Activated CD4-positive, alpha-beta T cell treated with anti-CD3 and anti-CD28 coated beads, Interleukin-10, Interleukin-2, amounts not matched to agents 100 ng/mL and 50 ng/mL, durations not matched to agents 16 hours and 8 hours (primary cell): ENCODE measurements around the gene RECK.
"Not testable (repeated sequence)": the region's sequence is repeated elsewhere in the genome, so short reads cannot be mapped to it uniquely, and the experiment has no call there.

Source experiments
- DNase-seq: peaks from one replicate; pipeline ENCODE4 v3.0.0-alpha.2; 2020

The RECK gene

DNA sequence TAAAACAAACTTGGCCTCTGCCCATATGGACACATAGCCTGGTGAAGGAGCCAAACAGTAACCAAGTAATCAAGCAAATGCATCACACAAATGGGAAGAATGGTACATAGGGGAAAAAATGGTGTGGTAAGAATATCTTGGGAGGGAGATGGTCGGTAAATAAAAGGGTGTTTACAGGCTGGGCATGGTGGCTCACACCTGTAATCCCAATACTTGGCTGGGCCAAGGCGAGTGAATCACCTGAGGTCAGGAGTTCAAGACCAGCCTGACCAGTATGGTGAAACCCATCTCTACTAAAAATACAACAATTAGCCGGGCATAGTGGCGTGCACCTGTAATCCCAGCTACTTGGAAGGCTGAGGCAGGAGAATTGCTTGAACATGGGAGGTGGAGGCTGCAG is 122.8 kb downstream of the RECK start:
- not testable (repeated sequence) for DNase-seq

DNA sequence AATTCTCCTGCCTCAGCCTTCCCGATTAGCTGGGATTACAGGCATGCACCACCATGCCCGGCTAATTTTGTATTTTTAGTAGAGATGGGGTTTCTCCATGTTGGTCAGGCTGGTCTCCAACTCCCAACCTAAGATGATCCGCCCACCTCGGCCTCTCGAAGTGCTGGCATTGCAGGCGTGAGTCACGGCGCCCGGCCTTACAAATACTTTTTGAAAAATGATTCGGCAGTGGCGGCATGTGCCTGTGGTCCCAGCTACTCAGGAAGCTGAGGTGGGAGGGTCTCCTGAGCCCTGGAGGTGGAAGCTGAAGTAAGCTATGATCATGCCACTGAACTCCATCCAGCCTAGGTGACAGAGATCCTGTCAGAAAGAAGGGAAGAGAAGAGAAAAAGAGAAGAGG is 123.4 kb downstream of the RECK start:
- not testable (repeated sequence) for DNase-seq

DNA sequence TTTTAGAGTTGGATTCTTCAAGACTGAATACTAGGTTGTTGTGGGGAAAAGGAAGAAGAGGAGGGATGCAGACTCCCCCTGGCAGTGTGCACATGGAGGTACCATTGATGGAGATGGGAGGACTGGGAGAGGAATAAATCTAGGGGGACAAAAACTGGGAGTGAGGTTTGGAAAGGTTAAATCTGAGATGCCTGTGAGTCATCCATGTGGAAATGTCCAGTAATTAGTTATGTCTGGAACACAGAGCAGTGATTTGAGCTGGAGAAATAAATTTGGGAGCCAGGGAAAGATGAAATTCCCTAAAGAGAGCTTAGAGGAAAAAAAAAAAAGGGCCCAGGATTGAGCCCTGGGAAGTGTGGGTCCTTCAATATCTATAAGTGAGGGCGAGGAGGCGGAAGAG is 124.5 kb downstream of the RECK start:
- no peak for DNase-seq

DNA sequence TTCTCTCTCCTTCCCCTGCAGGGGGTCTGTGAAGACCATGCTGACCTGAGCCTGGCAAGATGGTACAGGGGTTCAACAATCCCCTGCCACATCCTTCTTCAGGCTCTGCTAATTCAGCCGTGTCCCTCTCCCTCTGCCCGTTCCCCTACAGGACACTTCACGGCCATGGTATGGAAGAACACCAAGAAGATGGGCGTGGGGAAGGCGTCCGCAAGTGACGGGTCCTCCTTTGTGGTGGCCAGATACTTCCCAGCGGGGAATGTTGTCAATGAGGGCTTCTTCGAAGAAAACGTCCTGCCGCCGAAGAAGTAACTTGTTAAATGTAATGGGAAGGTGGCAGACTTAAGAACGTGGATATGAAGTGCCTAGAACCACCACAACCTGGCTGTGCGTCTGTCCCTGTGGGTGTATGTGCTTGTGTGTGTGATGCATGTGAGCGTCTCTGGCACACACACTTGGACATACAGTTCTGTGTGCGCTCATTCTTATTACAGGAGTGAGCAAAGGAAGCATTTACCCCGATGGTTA is 125.6 kb downstream of the RECK start:
- DNase-seq: no peak

DNA sequence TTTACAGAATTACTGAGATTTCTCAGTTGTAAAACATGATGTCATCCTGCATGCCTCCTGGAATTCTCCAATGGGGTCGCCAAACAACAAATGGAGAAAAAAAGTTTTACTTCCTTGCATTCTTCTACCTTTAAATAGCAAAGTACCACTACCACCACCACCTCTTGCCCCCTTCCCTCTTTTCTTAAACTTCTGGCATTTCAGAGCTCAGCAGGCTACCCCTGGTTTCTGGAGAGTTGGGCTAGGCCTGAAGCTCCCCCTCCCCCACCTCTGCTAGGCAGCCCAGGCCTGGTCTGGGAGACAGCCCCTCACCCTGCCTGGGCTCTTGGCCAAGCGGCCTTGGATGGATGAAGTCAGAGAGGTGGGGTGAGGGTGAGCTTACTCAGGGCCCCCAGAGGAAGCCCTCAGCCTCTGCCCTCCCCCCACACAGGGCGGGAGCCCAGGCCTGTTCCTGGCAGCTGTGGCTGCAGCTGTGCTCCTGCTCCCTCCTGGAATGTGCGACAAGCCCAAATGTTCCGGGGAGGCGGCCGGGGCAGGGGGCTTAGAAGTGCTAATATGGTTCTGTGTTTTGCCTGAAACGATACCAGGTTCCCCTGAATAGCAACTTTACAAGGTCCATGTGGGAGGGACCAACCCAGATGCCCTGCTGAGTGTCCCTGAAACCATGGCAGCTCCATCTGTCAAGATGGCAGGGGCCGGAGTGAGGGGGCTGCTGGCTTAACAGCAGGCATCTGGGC is 126.5 kb downstream of the RECK start:
- no peak for DNase-seq

DNA sequence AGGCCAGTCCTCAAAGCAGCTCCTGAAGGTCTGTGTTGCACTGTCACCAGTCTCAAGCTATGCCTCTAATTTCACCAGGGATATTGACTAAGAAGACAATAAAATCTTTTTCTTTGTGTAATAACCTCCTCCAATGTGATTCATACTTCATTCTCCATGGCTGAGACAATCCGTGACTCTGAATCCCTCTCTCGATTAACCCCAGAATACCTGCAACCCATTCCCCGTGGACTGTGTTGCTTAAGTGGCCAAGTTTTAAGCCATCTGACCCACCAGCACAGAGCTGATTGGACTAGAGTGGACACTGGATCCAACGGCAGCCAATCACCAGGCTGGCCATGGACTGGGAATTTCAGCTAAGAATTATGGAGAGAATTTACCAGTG is 127.1 kb downstream of the RECK start:
- DNase-seq: no peak

DNA sequence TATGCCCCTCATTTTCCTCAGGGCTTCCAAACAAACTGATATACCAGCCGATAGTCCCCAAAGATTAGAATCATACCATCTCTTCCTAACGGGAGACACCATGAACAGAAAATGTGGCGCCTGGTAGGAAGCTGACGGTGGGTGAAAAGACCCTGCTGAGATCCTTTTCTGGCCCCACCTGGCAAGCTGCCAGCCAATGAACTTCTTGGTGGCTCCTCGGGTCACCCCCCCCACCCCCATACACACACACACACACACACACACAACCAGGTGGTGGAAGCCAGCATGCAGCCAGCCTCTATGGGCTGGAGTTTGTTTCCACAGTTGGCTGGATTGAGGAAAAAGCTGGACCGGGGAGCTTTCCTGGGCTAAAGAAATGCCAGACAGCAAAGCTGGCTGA is 127.7 kb downstream of the RECK start:
- no peak for DNase-seq

DNA sequence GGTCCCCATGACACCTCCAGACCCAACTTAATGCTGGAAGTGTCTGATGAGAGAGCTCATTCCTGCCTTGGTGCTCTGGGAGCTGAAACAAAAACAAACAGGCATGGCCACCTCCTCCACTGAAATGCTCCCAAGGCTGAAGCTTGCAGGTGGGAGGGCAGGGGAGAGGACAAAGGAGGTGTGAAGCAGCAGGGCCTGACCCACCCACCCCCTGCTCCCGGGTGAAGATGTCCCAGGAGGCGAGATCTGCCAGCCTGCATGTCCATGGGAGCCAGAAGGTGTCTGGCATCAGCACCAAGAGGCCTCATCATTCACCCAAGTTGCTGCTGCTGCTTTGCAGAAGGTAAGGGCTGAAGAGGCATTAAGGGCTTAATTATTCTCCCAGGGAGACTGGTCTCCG is 128.3 kb downstream of the RECK start:
- no peak for DNase-seq

DNA sequence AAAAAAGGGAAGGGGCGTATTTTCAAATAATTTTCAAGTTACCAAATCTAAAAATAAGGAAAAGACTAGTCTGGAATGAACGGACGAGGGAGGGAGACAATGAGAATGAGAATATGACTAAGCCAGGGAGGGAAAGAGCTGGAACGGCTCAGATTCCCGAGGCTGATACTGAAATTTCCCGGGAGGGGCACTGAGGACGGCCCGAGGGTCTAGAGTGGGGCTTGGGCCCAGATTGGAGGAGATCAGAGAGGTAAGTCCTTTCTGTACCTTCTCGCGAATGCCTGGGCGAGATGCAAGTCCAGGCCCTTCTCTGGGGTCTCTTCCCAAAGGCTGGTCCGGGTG is 129.1 kb downstream of the RECK start:
- DNase-seq: no peak

DNA sequence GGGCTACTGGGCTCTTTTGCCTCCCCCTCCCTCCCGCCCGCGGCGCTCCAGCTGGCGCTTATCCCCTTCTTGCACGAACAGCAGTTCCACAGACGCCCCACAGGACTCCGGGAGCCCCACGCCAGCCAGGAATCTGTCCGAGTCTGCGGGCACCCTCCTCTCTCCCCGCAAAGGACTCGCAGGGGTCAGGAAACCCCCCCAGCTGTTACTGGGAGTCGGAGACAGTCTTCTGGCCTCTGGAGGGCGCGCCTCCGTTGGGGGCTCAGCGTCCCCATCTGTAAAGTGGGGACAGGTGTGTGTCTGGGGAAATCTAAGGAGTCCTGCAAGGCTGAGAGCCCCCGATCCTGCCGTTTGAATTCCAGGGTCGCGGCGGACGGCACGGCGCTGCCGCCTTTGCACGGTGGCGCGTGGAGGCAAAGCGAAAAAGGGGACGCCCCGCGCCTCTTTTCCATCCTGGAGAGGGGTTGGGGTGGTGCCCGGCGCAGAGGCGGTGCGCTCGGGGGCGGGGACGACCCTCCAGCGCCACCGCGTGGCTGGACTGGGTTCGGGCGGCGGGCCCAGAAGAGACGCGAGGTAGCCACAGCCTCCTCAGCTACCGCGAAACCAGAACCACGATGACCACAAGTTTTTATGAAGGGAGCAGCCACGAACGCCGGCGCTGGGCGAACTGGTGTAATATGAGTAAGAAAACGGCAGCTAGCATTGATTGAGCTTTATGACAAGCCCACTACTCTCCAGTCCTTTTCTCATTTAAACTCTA is 129.6 kb downstream of the RECK start:
- peak; percentile 88 for DNase-seq

DNA sequence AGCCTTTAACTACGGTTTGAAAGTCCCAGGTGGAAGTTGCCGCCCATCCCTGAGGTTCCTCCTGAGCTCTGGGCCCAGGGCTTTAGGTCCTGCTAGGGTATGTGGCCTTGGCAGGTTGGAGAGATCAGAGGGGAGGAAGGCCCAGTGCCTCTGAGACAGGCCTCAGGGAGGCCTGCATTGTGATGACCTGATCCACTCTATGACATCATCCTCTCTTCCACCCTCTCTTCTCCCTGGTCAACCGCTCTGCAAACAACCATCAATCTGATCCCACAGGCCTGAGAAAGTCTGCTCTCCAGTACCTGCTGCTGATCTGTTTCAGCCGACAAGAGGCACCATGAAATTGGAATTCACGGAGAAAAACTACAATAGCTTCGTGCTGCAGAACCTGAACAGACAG is 132.5 kb downstream of the RECK start, which contains the start of gene CCIN:
CCIN (plus strand) TSS at position 223 of the 400 bp plus-strand sequence; CDS start at position 338, 115 bp downstream.
- DNase-seq: no peak

DNA sequence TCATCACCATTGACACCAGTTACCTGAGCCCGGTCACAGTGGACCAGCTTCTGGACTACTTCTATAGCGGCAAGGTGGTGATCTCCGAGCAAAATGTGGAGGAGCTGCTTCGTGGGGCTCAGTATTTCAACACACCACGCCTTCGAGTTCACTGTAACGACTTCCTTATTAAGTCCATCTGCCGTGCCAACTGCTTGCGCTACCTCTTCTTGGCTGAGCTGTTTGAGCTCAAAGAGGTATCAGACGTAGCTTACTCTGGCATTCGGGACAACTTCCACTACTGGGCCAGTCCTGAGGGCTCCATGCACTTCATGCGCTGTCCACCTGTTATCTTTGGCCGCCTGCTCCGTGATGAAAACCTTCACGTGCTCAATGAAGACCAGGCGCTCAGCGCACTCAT is 133.0 kb downstream of the RECK start:
- DNase-seq: no peak

DNA sequence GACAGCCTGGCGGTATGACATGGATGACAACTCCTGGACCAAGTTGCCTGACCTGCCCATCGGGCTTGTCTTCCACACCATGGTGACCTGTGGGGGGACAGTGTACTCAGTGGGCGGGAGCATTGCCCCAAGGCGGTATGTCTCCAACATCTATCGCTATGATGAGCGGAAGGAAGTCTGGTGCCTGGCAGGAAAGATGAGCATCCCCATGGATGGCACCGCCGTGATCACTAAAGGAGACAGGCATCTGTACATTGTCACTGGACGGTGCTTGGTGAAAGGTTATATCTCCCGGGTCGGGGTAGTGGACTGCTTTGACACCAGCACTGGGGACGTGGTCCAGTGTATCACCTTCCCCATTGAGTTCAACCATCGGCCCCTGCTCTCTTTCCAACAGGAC is 133.8 kb downstream of the RECK start:
- no peak for DNase-seq

DNA sequence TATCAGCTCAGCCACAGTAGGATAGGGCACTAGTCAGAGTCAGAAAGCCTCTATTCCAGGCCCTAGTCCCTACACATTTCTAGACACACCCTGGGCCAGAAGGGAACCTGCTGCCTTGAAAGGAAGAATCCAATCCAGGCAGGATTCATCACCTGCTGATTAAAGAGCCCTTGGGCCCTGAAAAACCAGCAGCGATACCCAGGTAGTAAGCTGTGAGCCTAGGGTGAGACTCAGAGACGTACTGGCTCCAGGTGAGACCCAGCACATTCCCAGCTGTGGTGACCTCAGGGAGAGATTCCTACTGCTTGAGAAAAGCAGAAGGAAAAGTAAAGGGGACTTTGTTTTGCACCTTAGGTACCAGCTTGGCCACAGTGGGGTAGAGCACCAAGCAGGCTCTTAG is 137.1 kb downstream of the RECK start:
- no peak for DNase-seq
